HG03558 (cell line): ENCODE results near the gene SYVN1.

ENCODE experiments used
- ATAC-seq: cut with Tn5 transposase; IDR thresholded peaks from one replicate; pipeline ENCODE4 v1.9.1; 2021; ENCODE audit warnings: moderate number of reproducible peaks; ENCODE audit not compliant: unreplicated experiment; ENCODE audit errors: extremely low read depth

Gene SYVN1

DNA sequence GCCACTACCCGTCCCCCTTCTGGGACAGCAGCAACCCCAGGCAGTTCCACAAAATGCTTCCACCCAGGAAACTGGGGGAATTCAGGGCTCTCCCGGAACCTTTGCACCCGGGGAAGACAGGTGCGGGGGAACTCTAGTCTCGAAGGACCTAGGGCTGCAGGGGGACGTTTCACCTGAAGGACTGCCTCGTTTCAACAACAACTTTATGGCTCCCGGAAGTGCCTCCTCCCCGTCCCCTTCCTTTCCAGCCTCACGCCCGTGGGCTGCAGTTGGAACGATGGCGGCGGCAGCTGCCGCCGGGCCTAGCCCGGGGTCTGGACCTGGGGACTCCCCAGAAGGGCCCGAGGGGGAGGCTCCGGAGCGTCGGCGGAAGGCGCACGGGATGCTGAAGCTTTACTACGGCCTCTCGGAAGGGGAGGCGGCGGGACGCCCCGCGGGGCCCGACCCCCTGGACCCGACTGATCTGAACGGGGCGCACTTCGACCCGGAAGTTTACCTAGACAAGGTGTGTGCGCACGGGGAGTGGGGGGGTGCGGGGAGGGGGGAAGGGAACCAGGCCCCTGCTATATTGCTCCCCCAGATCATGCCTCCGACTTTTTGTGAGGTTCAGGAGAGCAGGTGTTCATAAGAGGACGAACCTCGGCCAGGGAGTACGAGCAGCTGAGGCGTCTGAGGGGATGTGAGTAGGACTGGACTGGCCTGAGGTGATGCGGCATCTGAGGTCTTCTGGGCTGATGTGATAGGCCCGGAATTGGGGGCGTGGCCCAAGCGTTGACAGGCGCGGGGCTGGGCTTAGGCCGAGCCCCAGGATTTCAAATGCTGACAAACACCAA, 38.1 kb downstream of the SYVN1 start, which contains the start of gene VPS51:
VPS51 (plus strand) TSS at position 241 of the 833 bp plus-strand sequence; CDS start at position 278, 37 bp downstream.
- no peak for ATAC-seq

DNA sequence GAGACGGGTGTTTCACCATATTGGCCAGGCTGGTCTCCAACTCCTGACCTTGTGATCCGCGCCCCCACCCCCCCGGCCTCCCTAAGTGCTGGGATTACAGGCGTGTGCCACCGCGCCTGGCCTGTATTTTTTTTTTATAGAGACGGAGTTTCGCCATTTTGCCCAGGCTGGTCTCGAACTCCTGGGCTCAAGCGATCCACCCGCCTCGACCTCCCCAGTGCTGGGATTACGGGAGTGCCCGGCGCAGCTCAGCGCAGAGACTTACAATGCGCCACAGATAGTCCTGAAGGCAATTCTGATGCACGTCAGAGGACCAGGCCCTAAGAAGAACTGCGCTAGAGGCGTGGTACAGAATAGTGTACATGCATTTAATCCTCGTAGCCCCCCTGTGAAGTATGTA, 38.9 kb downstream of the SYVN1 start:
- no peak for ATAC-seq

GRCh38 chr11:65090628-65091027, 43.7 kb downstream of the SYVN1 start:
- no peak for ATAC-seq

DNA sequence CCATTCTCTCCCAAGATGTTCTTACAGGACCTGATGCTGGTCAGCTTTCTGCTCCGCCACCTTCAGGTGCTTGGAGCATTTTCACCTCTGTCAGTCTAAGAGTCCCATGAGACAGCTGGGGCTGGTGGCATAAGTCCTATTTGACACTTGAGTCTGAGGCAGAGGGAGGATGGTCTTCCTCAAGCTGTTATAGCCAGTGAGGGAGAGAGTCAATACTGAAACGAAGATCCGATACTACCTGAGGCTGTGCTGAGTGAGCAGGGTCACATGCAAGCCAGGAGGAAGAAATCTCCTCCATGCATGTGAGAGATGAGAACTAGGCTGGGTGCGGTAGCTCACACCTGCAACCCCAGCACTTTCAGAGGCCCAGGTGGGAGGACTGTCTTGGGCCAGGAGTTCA, 44.7 kb downstream of the SYVN1 start:
- no peak for ATAC-seq

GRCh38 chr11:65087827-65088226, 46.5 kb downstream of the SYVN1 start:
- no peak for ATAC-seq

- ATAC-seq, result no peak
These were observed 47.1 kb downstream of the SYVN1 start for GRCh38 chr11:65087216-65087615.

DNA sequence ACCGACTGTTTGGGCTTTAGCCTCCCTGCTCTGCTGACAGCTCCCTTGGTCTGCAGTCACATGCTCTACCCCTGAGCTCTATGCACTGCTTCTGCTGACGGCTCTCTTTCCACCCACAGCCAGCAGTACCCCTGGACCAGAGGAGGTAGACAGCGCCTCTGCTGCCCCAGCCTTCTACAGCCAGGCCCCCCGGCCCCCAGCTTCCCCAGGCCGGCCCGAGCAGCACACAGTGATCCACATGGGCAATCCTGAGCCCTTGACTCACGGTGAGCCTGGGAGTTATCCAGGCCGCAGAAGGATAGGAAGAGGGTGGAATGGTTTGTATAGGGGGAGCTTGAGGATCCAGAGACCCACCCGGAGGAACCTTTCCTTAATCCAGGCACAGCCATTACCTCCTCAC, 47.5 kb downstream of the SYVN1 start:
- no peak for ATAC-seq

DNA sequence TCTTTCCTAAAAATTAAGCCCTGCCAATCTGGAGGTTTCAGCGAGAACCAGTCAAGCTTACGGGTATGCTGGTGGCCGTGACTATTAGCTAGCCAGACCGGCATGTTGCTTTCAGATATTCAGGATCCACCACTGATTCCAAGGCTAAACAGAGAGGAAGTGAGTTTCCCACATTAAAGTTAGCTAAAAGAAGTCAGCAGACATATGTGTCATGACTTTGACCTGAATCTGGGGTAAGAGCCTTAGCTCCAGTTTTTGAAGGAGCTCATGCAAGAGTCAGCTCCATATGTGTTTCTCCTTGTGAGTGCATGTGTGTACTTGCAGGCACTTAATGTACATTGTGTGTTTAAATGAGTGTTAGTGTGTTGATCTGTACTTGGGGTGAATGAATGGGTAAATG, 48.9 kb downstream of the SYVN1 start:
- no peak for ATAC-seq

- no peak for ATAC-seq
These were observed 49.5 kb downstream of the SYVN1 start for GRCh38 chr11:65084598-65085375.

DNA sequence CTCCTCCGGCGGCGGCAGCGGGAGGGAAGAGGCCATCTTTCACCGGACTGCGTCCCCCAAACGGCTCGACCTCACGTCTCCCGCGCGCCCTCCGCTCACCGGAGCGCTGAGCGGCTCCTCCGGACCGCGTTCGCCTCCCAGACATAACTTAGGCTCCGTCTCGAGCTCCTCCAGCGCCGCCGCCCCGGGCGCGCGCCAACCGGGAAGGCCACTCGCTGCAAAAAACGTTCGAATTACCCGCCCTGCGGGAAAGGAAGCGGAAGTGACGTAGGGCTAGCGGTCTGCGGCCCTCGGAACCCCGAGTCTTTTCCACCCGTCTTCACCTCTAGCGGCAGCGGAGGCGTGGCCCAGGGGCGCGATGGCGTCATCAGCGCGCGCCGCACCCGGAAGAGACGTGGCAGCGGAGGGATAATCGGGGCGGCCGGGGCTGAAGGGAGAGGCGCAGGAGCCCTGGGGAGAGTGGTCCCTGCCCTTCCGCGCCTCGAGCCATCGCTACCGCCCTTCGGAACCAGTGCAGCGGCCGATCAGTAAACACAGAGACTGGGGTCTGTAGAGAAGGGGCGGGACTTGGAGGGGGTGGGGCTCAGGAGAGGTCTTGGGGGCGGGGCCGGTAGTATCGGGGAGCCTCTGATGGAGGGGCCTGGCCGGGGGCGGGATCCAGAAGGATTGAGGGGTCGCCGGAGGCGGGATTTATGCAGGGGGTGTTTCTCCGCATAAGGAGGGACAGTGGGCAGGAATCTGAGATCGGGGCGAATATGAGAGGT, 50.3 kb downstream of the SYVN1 start, which contains the start of the genes CDCA5 and ZFPL1:
CDCA5 (minus strand) TSS at position 207 of the 764 bp plus-strand sequence; CDS start at position 145, 62 bp downstream.
ZFPL1 (plus strand) TSS at position 389 of the 764 bp plus-strand sequence. CDS start 477 bp downstream, outside the sequence.
- ATAC-seq, result peak; percentile 56

GRCh38 chr11:65083134-65083833, 51.0 kb downstream of the SYVN1 start:
- ATAC-seq, result no peak

GRCh38 chr11:65078786-65079342, 55.5 kb downstream of the SYVN1 start:
- no peak for ATAC-seq

- ATAC-seq, result no peak
These were observed 56.2 kb downstream of the SYVN1 start for GRCh38 chr11:65078151-65078550.

GRCh38 chr11:65077451-65077850, 56.9 kb downstream of the SYVN1 start:
- no peak for ATAC-seq
